ENCODE results near the gene CCDC7.

CCDC7 gene

DNA sequence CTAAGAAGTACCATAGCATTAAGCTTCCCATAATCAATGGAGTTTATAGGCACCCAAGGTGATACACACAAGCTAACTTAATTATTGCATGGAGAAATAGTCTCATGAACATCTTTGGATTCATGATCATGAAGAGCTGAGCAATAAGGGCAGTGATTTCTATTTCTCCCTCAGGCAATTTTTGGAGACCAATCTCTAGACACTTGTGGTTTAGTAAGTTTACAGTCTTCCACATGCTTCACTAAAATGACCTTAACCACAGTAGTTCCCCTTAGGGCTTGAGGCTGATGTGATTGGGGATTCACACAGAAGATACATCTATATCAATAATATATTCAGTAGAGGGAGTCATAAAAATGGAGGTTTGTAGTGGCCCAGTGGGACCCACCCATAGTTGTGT lies 241.2 kb downstream of the CCDC7 start:
- H3K9ac ChIP-seq (ENCODE audit: low read depth, low read length, poor library complexity, severe bottlenecking) = no peak overlapping the region
- no peak overlapping the region for H2AFZ ChIP-seq (ENCODE audit: low read length)
- no peaks in the 10 kb centered on the region; the same call in 1 of the 2 replicates for H3K9me3 ChIP-seq (ENCODE audit: insufficient read depth, low read depth, low read length)
- H3K4me3 ChIP-seq (ENCODE audit: low read length, poor library complexity, severe bottlenecking) = no peak overlapping the region
- no peaks in the 10 kb centered on the region for H4K20me1 ChIP-seq (ENCODE audit: insufficient read depth, low read length, poor library complexity, severe bottlenecking)
- TF ChIP-seq, protein P1, sequence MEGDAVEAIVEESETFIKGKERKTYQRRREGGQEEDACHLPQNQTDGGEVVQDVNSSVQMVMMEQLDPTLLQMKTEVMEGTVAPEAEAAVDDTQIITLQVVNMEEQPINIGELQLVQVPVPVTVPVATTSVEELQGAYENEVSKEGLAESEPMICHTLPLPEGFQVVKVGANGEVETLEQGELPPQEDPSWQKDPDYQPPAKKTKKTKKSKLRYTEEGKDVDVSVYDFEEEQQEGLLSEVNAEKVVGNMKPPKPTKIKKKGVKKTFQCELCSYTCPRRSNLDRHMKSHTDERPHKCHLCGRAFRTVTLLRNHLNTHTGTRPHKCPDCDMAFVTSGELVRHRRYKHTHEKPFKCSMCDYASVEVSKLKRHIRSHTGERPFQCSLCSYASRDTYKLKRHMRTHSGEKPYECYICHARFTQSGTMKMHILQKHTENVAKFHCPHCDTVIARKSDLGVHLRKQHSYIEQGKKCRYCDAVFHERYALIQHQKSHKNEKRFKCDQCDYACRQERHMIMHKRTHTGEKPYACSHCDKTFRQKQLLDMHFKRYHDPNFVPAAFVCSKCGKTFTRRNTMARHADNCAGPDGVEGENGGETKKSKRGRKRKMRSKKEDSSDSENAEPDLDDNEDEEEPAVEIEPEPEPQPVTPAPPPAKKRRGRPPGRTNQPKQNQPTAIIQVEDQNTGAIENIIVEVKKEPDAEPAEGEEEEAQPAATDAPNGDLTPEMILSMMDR (conservative IDR thresholded peaks at IDR 0.05; ENCODE audit: low read length) = no peak
- TF ChIP-seq EZH2phosphoT487 (IDR thresholded peaks at IDR 0.05; ENCODE audit: borderline replicate concordance) = no peak
- no peaks in the 10 kb centered on the region for H3K79me2 ChIP-seq (ENCODE audit: insufficient read depth, low read length)
- H3K36me3 ChIP-seq (ENCODE audit: insufficient read depth, low read length) = no peaks in the 10 kb centered on the region
- H3K27me3 ChIP-seq (ENCODE audit: insufficient read depth, low read length, poor library complexity, severe bottlenecking) = no peaks in the 10 kb centered on the region
- H3F3A ChIP-seq (ENCODE audit: low read depth) = no peaks in the 10 kb centered on the region
- H3K4me1 ChIP-seq (ENCODE audit: insufficient read depth, low read length, poor library complexity, severe bottlenecking) = no peaks in the 10 kb centered on the region
- no peak overlapping the region for H3K4me2 ChIP-seq (ENCODE audit: low read depth, low read length, poor library complexity, severe bottlenecking)
- no peaks in the 10 kb centered on the region for H3K9me2 ChIP-seq (replicated peaks; ENCODE audit: low read depth, low read length)

DNA sequence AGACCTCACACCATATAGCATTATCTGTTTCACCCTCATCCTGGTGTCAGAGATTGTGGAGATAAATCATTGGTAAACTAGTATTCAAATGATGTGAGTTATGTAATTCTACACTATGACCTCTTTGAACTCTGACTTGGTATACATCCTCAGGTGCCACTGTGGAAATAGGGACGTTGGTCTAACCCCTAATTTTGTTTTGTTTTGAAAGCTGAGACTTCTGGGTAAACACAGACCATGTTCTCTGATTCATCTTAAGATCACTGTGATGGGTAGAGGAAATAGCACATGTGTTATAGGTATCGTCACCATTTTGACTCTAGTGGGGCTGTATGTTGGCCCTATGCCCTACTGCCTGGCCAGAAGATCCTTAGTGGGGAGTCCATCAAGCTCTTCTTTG lies 241.6 kb downstream of the CCDC7 start:
- Histone ChIP-seq H3K9ac (ENCODE audit: low read depth, low read length, poor library complexity, severe bottlenecking) (no peak overlapping the region), H3K9me2 (replicated peaks; ENCODE audit: low read depth, low read length) (no peaks in the 10 kb centered on the region), H3K9me3 (ENCODE audit: insufficient read depth, low read depth, low read length) (no peaks in the 10 kb centered on the region; the same call in 1 of the 2 replicates), H3K79me2 (ENCODE audit: insufficient read depth, low read length) (no peaks in the 10 kb centered on the region), H3K4me2 (ENCODE audit: low read depth, low read length, poor library complexity, severe bottlenecking) (no peak overlapping the region), H3K27me3 (ENCODE audit: insufficient read depth, low read length, poor library complexity, severe bottlenecking) (no peaks in the 10 kb centered on the region), H3K36me3 (ENCODE audit: insufficient read depth, low read length) (no peaks in the 10 kb centered on the region), H3K4me3 (ENCODE audit: low read length, poor library complexity, severe bottlenecking) (no peak overlapping the region), H4K20me1 (ENCODE audit: insufficient read depth, low read length, poor library complexity, severe bottlenecking) (no peaks in the 10 kb centered on the region), H3K4me1 (ENCODE audit: insufficient read depth, low read length, poor library complexity, severe bottlenecking) (no peaks in the 10 kb centered on the region), H2AFZ (ENCODE audit: low read length) (no peak overlapping the region), H3F3A (ENCODE audit: low read depth) (no peaks in the 10 kb centered on the region)
- TF ChIP-seq, protein P1 (conservative IDR thresholded peaks at IDR 0.05; ENCODE audit: low read length) = no peak
- TF ChIP-seq EZH2phosphoT487 (IDR thresholded peaks at IDR 0.05; ENCODE audit: borderline replicate concordance) = no peak

DNA sequence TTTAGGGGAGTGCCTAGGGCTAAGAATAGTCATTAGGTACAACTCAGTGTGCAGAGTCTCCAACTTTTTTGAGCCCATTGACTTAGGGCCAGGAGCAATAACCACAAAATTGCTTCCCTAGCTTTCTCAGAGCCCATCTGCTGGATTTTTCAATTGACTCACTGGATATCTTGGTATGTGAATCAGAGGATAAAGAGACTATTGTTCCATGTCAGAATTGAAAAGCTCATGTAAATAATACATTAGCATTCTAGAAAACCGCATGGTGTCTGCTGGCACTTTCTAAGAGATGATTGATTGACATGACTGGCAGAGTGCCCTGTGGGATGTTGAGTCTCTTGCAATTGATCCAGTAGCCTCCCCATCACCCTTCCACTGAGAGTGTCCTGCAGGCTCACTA lies 246.2 kb downstream of the CCDC7 start:
- no peak overlapping the region for H3K4me2 ChIP-seq (ENCODE audit: low read depth, low read length, poor library complexity, severe bottlenecking)
- no peak for TF ChIP-seq EZH2phosphoT487 (IDR thresholded peaks at IDR 0.05; ENCODE audit: borderline replicate concordance)
- TF ChIP-seq, protein P1 (conservative IDR thresholded peaks at IDR 0.05; ENCODE audit: low read length) = no peak
- no peaks in the 10 kb centered on the region for H3F3A ChIP-seq (ENCODE audit: low read depth)
- no peaks in the 10 kb centered on the region for H3K9me2 ChIP-seq (replicated peaks; ENCODE audit: low read depth, low read length)
- H2AFZ ChIP-seq (ENCODE audit: low read length) = no peak overlapping the region
- H4K20me1 ChIP-seq (ENCODE audit: insufficient read depth, low read length, poor library complexity, severe bottlenecking) = no peaks in the 10 kb centered on the region
- no peaks in the 10 kb centered on the region for H3K79me2 ChIP-seq (ENCODE audit: insufficient read depth, low read length)
- H3K4me3 ChIP-seq (ENCODE audit: low read length, poor library complexity, severe bottlenecking) = no peak overlapping the region
- H3K4me1 ChIP-seq (ENCODE audit: insufficient read depth, low read length, poor library complexity, severe bottlenecking) = no peaks in the 10 kb centered on the region
- no peaks in the 10 kb centered on the region for H3K9me3 ChIP-seq (ENCODE audit: insufficient read depth, low read depth, low read length)
- H3K36me3 ChIP-seq (ENCODE audit: insufficient read depth, low read length) = no peaks in the 10 kb centered on the region
- H3K27me3 ChIP-seq (ENCODE audit: insufficient read depth, low read length, poor library complexity, severe bottlenecking) = no peaks in the 10 kb centered on the region
- H3K9ac ChIP-seq (ENCODE audit: low read depth, low read length, poor library complexity, severe bottlenecking) = no peak overlapping the region
